Neural progenitor cell (in vitro differentiated cells): ENCODE results near the gene CKLF.

Experiments
- CTCF ChIP-seq: fragments of 200-600 bp; sonication (generic); IDR thresholded peaks from 2 replicates; pipeline ENCODE4 v1.5.1; 2017; ENCODE audit warnings: antibody characterized with exemption, mild to moderate bottlenecking
- EZH2 ChIP-seq: fragments of 200-600 bp; sonication (generic); IDR thresholded peaks from 2 replicates; pipeline ENCODE4 v1.6.1; 2017; ENCODE audit warnings: antibody characterized with exemption, mild to moderate bottlenecking, moderate library complexity
- EZH2phosphoT487 ChIP-seq: fragments of 200-600 bp; sonication (generic); IDR thresholded peaks from 2 replicates; pipeline ENCODE4 v1.6.1; 2017; ENCODE audit warnings: antibody characterized with exemption

GRCh38 chr16:66591018-66591417 is 38.6 kb downstream of the CKLF start:
- TF ChIP-seq CTCF (no peak), EZH2 (no peak), EZH2phosphoT487 (no peak)
